Activated naive CD4-positive, alpha-beta T cell treated with anti-CD3 and anti-CD28 coated beads for 36 hours (primary cell): Measurements from ENCODE around the gene HPCA. TPM values are rescaled to one million over a fixed set of nuclear protein-coding genes. Genes with fewer than 3 reads are reported as not detected.
A peak's percentile ranks its signal among the peaks of the same experiment; 100 is the strongest.

Source experiments
- CTCF ChIA-PET: fragments of 350-600 bp; sonication (Branson Sonifier 250); formaldehyde crosslinking; loops from one replicate; lab custom pipeline; 2021; ENCODE audit warnings: antibody characterized with exemption; lab: Charles Lee
- DNase-seq: peaks from one replicate; pipeline ENCODE4 v3.0.0-alpha.2; 2020
- H3K27ac Mint-ChIP-seq: one replicate; pipeline ENCODE4 v1.8.0; 2021; ENCODE audit warnings: mild to moderate bottlenecking, mixed read lengths
- H3K27me3 Mint-ChIP-seq: one replicate; pipeline ENCODE4 v1.8.0; 2021; ENCODE audit warnings: low read depth, mixed read lengths
- H3K36me3 Mint-ChIP-seq: one replicate; pipeline ENCODE4 v1.8.0; 2021; ENCODE audit warnings: low read depth, mixed read lengths
- H3K4me1 Mint-ChIP-seq: one replicate; pipeline ENCODE4 v1.8.0; 2021; ENCODE audit warnings: low read depth, mixed read lengths
- H3K4me3 Mint-ChIP-seq: one replicate; pipeline ENCODE4 v1.8.0; 2021; ENCODE audit warnings: mild to moderate bottlenecking, moderate library complexity, mixed read lengths
- H3K9me3 Mint-ChIP-seq: one replicate; pipeline ENCODE4 v1.8.0; 2021; ENCODE audit warnings: mixed read lengths
- intact Hi-C: fragments of 100-400 bp; cut with micrococcal nuclease; formaldehyde crosslinking; loops from one replicate; pipeline ENCODE4 v1.15.1; 2023
- total RNA-seq, 2 experiments: library from RNA; stranded (reverse); gene quantifications; one replicate each; pipeline ENCODE4 v1.2.3, GENCODE V29; 2021

Gene HPCA
- not detected for total RNA-seq

DNA sequence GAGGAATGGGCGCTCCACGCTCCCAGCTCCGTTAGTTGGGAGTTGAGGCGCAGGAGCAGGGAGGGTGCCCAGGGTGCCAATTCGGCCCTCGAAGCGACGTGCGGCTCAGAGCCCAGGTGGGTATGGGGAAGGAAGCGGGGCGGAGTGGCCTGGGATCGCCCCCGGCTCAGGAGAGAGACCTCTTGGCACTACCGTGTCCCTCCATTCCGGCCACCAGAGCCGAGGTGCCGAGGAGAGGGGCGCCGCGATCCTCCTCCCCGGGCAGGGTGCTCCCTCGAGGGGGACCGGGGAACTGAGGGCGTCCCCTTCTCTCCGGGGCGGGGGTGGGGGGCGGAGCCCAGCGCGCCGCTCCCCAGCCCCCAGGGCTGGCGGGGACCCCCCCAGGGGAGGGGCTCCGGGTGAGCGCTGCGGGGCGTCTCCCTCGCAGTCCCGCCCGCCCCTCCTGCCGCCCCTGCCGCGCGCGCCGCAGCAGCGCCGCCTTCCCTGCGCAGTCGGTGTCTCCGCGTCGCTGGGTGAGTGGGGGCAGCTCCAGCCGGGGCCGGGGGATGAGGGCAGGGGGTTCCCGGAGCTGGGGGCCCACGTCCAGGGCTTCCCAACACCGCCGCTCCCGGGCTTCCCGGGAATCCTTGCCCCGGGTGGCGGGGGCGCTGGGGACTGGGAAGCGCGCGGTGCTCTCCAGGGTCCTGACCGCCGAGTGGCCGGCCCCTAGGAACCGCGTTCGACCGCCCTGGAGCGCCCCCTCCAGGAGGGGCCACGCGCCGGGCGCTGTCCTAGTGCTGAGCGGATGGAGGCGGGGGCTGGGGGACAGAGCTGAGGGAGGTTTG is at the start of gene HPCA:
Gene HPCA, plus strand, starts transcription at position 488 of the 824 bp plus-strand sequence. CDS start 2,408 bp downstream, outside the sequence.
- H3K27ac Mint-ChIP-seq: no peak within 1 kb of the TSS
- peaks cover 2% of the 10 kb centered on the region for H3K4me1 Mint-ChIP-seq
- peaks cover 54% of the 10 kb centered on the region for H3K27me3 Mint-ChIP-seq
- H3K4me3 Mint-ChIP-seq: no peak within 1 kb of the TSS
- peak; percentile 57 for DNase-seq
- CTCF ChIA-PET: interaction anchor here (0.7 to 1.7 kb wide), 5 partner anchors 9 to 202 kb away, joined by 3 to 5 read pairs (median 3); no protein-coding TSS in a partner anchor
- no peaks in the 10 kb centered on the region for H3K9me3 Mint-ChIP-seq
- no peaks in the 10 kb centered on the region for H3K36me3 Mint-ChIP-seq
- intact Hi-C loops: no loop called here

- Mint-ChIP-seq H3K27me3 (no peaks in the 10 kb centered on the region), H3K4me1 (peaks cover 7% of the 10 kb centered on the region), H3K4me3 (no peak overlapping the region), H3K27ac (no peak overlapping the region), H3K9me3 (no peaks in the 10 kb centered on the region), H3K36me3 (peaks cover 14% of the 10 kb centered on the region)
- intact Hi-C loops: no loop called here
- CTCF ChIA-PET: interaction anchor here (0.7 to 1.5 kb wide), 2 partner anchors 23 to 50 kb away, joined by 3 read pairs; no protein-coding TSS in a partner anchor
- no peak for DNase-seq
These were observed 37.8 kb upstream of the HPCA start for GRCh38 chr1:32848354-32849063.

- intact Hi-C loops: no loop called here
- H3K4me3 Mint-ChIP-seq: no peak overlapping the region
- peaks cover 15% of the 10 kb centered on the region for H3K36me3 Mint-ChIP-seq
- no peak overlapping the region for H3K27ac Mint-ChIP-seq
- H3K9me3 Mint-ChIP-seq: no peaks in the 10 kb centered on the region
- DNase-seq: no peak
- CTCF ChIA-PET: interaction anchor here (0.6 kb wide), 1 partner anchor 272 kb away, joined by 3 read pairs; no protein-coding TSS in a partner anchor
- no peaks in the 10 kb centered on the region for H3K27me3 Mint-ChIP-seq
- H3K4me1 Mint-ChIP-seq: no peaks in the 10 kb centered on the region
These were observed 30.3 kb upstream of the HPCA start for GRCh38 chr1:32855861-32856617.

GRCh38 chr1:32858136-32858535 is 28.2 kb upstream of the HPCA start:
- H3K9me3 Mint-ChIP-seq: no peaks in the 10 kb centered on the region
- H3K36me3 Mint-ChIP-seq: peaks cover 15% of the 10 kb centered on the region
- intact Hi-C loops: no loop called here
- no peak overlapping the region for H3K27ac Mint-ChIP-seq
- CTCF ChIA-PET: interaction anchor here (1.2 to 2.7 kb wide), 2 partner anchors 14 to 145 kb away, joined by 3 to 6 read pairs; no protein-coding TSS in a partner anchor
- H3K27me3 Mint-ChIP-seq: no peaks in the 10 kb centered on the region
- no peak for DNase-seq
- H3K4me3 Mint-ChIP-seq: no peak overlapping the region
- no peaks in the 10 kb centered on the region for H3K4me1 Mint-ChIP-seq

DNA sequence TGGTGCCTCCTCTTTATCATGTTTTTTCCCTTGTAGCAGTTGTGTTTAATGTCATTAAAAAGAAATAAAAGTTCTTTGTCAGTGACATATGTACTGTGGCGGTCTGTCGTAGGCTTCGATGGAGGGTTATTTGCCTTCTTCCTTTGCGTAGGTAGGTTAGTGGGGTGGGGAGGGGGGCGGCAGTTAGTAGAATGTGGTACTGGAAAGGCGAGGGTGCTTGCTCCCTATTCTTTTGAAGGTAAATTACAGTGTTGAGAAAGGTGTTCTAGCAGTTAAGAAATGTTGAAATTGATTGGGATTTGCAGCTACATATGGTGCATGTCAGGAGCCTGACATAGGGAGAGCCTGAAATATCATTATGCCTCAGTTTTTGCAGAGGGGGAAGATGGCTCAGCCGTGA is 27.5 kb upstream of the HPCA start:
- DNase-seq: no peak
- peaks cover 11% of the 10 kb centered on the region for H3K36me3 Mint-ChIP-seq
- H3K27me3 Mint-ChIP-seq: no peaks in the 10 kb centered on the region
- no peak overlapping the region for H3K27ac Mint-ChIP-seq
- no peaks in the 10 kb centered on the region for H3K9me3 Mint-ChIP-seq
- H3K4me1 Mint-ChIP-seq: no peaks in the 10 kb centered on the region
- no peak overlapping the region for H3K4me3 Mint-ChIP-seq
- CTCF ChIA-PET: interaction anchor here (2.6 to 2.7 kb wide), 2 partner anchors 13 to 146 kb away, joined by 6 read pairs; no protein-coding TSS in a partner anchor
- intact Hi-C loops: no loop called here

DNA sequence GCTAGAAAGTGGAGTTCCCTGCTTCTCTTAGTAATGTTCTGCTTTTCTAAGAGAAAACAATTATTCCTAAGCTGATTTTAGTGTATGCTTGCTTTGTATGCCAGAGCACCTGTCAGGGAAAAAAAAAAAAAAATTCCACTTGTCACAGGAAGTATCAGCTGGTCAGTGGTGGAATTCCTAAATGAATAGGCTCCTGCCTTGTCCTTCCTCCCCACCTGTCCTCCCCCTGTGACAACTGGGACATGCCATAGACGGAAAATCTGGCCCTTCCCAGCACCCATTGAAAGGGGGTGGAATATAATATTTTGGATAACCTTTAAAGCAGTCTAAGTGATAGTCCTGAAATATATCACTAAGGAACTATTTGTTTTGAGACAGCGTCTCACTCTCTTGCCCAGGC is 26.4 kb upstream of the HPCA start:
- Mint-ChIP-seq H3K4me1 (no peaks in the 10 kb centered on the region), H3K36me3 (peaks cover 6% of the 10 kb centered on the region), H3K4me3 (no peak overlapping the region), H3K9me3 (no peaks in the 10 kb centered on the region), H3K27me3 (no peaks in the 10 kb centered on the region), H3K27ac (no peak overlapping the region)
- CTCF ChIA-PET: interaction anchor here (0.6 to 2.7 kb wide), 3 partner anchors 12 to 149 kb away, joined by 4 to 6 read pairs (median 6); no protein-coding TSS in a partner anchor
- no peak for DNase-seq
- intact Hi-C loops: no loop called here

DNA sequence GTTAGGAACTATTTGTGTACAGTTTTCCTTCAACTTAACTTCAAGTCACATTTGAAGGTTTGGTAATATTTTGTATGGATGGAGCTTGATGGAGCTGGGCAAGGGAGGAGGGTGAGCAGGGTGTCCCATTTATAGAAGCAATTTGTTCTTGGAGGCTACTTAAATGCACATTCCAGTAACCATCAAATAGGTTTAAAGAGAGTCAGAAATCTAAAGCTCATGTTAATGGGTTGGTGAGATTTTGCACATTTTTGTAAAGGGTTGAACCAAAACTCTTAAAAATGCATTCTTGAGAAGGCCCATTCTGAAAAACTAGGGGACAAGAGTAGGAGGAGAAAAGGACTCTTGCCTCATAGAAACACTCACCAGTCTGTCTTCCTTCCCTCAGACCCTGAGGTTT is 25.7 kb upstream of the HPCA start:
- no peaks in the 10 kb centered on the region for H3K9me3 Mint-ChIP-seq
- no peak for DNase-seq
- no peak overlapping the region for H3K27ac Mint-ChIP-seq
- H3K4me3 Mint-ChIP-seq: no peak overlapping the region
- H3K4me1 Mint-ChIP-seq: no peaks in the 10 kb centered on the region
- intact Hi-C loops: no loop called here
- H3K36me3 Mint-ChIP-seq: peaks cover 6% of the 10 kb centered on the region
- H3K27me3 Mint-ChIP-seq: no peaks in the 10 kb centered on the region
- CTCF ChIA-PET: interaction anchor here (0.6 to 2.7 kb wide), 4 partner anchors 11 to 149 kb away, joined by 4 to 7 read pairs (median 6); no protein-coding TSS in a partner anchor

GRCh38 chr1:32861904-32862695 is 24.2 kb upstream of the HPCA start:
- Mint-ChIP-seq H3K27me3 (no peaks in the 10 kb centered on the region), H3K4me3 (no peak overlapping the region), H3K36me3 (peaks cover 6% of the 10 kb centered on the region), H3K4me1 (no peaks in the 10 kb centered on the region), H3K27ac (no peak overlapping the region), H3K9me3 (no peaks in the 10 kb centered on the region)
- intact Hi-C loops: no loop called here
- CTCF ChIA-PET: interaction anchor here (1.7 kb wide), 1 partner anchor 14 kb away, joined by 7 read pairs; no protein-coding TSS in a partner anchor
- no peak for DNase-seq

DNA sequence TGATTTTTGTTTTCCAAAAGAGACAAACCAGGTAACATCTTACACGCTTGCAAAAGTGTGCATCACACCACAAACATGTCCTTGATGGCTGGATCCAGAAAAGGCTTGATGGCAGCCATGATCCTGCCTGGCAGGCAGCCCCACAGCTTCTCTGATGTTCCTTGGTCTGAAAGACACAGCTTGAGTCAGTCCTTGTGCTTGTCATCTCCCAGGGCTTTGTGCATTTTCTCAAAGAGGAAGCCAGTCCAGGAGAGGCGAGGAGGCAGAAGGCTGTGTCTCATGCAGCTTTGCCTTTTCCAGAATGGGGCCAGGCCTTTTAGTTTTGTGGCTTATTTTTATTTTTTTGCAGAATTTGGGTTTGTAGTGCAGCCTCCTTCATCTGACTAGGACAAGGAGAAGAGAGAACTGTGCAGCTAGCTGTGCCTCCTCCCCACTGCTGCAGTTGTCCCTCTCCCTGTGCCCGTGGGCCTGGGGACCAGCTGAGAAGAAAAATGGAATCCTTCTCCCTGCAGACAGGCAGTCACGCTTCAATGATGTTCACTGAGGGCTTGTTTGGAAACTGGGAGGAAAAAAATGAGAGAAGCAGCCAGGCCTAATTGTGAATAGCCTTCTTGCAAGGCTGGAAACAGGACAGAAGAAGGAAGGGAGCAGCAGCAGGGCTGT is 22.9 kb upstream of the HPCA start:
- intact Hi-C loops: no loop called here
- CTCF ChIA-PET: interaction anchor here (1.1 kb wide), 1 partner anchor 151 kb away, joined by 4 read pairs; no protein-coding TSS in a partner anchor

GRCh38 chr1:32863881-32864245 is 22.4 kb upstream of the HPCA start:
- no peak overlapping the region for H3K4me3 Mint-ChIP-seq
- intact Hi-C loops: no loop called here
- H3K27me3 Mint-ChIP-seq: no peaks in the 10 kb centered on the region
- H3K4me1 Mint-ChIP-seq: no peaks in the 10 kb centered on the region
- H3K9me3 Mint-ChIP-seq: no peaks in the 10 kb centered on the region
- DNase-seq: no peak
- CTCF ChIA-PET: interaction anchor here (1.1 kb wide), 1 partner anchor 151 kb away, joined by 4 read pairs; no protein-coding TSS in a partner anchor
- H3K27ac Mint-ChIP-seq: no peak overlapping the region
- H3K36me3 Mint-ChIP-seq: peaks cover 2% of the 10 kb centered on the region

More for the DNA sequence above, 22.9 kb upstream of the HPCA start:
- Mint-ChIP-seq H3K4me3 (no peak overlapping the region), H3K36me3 (peaks cover 3% of the 10 kb centered on the region), H3K4me1 (no peaks in the 10 kb centered on the region), H3K9me3 (no peaks in the 10 kb centered on the region), H3K27ac (no peak overlapping the region), H3K27me3 (no peaks in the 10 kb centered on the region)
- DNase-seq: no peak
